Neutrophil (primary cell): ENCODE measurements around the gene LRCH1.

Source experiments
- H3K27ac ChIP-seq: fragments of 200-600 bp; sonication (generic); 2 replicates; pipeline ENCODE4 v1.5.1; 2016; ENCODE audit warnings: mild to moderate bottlenecking, moderate library complexity
- H3K27me3 ChIP-seq: fragments of 200-600 bp; sonication (generic); 2 replicates; pipeline ENCODE4 v1.6.0; 2016; ENCODE audit warnings: mild to moderate bottlenecking
- H3K36me3 ChIP-seq: fragments of 200-600 bp; sonication (generic); 2 replicates; pipeline ENCODE4 v1.5.1; 2017
- H3K4me1 ChIP-seq, 2 experiments: fragments of 200-600 bp in 1 of 2; sonication (generic) in 1 of 2; 1 replicate in 1 of 2; 2 replicates in 1 of 2; pipeline versions ENCODE4 v1.5.1 to v1.6.1; 2013 to 2016; ENCODE audit warnings: low read depth in 1 of 2, low read length in 1 of 2, mild to moderate bottlenecking in 1 of 2, moderate library complexity in 1 of 2; ENCODE audit not compliant: control insufficient read depth in 1 of 2, insufficient read depth in 1 of 2
- H3K4me3 ChIP-seq, 2 experiments: fragments of 200-600 bp in 1 of 2; sonication (generic) in 1 of 2; 1 replicate in 1 of 2; 2 replicates in 1 of 2; pipeline ENCODE4 v1.5.1; 2013 to 2016; ENCODE audit warnings: low read depth in 1 of 2, low read length in 1 of 2, mild to moderate bottlenecking in 1 of 2, moderate library complexity in 1 of 2
- H3K9me3 ChIP-seq: fragments of 200-600 bp; sonication (generic); 2 replicates; pipeline ENCODE4 v1.5.1; 2016
- CTCF ChIP-seq: fragments of 200-600 bp; sonication (generic); IDR thresholded peaks from 2 replicates; pipeline ENCODE4 v1.5.1; 2016; ENCODE audit warnings: antibody characterized with exemption

LRCH1 gene

DNA sequence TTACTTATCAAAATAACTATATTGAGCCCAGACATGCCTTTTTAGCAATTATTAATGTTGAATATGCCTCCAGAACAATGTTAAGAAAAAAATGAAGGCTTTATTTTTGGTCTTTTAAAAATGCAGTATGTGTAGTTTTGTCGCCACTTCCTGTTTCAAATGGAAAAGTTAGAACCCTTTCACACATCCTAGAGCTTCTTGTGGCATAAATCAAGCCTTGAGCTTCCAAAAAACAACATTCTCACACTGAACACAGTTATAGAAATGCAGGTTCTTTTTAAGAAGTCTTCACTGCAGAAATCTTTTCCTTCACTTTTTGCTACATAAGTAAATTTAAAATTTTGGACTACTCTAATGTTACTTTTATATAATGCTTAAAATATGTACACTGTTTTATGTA lies 135.3 kb downstream of the LRCH1 start:
- Histone ChIP-seq H3K36me3 (peaks cover 6% of the 10 kb centered on the region), H3K27me3 (no peaks in the 10 kb centered on the region), H3K9me3 (no peaks in the 10 kb centered on the region), H3K4me1 (peaks cover 8 to 9% of the 10 kb centered on the region in 2 experiments), H3K27ac (no peak overlapping the region), H3K4me3 (no peak overlapping the region)
- TF ChIP-seq CTCF, result no peak

- no peak overlapping the region for H3K27ac ChIP-seq
- no peaks in the 10 kb centered on the region for H3K27me3 ChIP-seq
- H3K4me3 ChIP-seq, result no peak overlapping the region
- peaks cover 52% of the 10 kb centered on the region for H3K36me3 ChIP-seq
- no peaks in the 10 kb centered on the region for H3K9me3 ChIP-seq
- no peaks in the 10 kb centered on the region for H3K4me1 ChIP-seq
- TF ChIP-seq CTCF, result no peak
Observed at GRCh38 chr13:46698014-46698413, 145.0 kb downstream of the LRCH1 start.

GRCh38 chr13:46698910-46699460 lies 146.0 kb downstream of the LRCH1 start:
- H3K4me3 ChIP-seq, result no peak overlapping the region
- H3K4me1 ChIP-seq, result no peaks in the 10 kb centered on the region
- H3K9me3 ChIP-seq, result no peaks in the 10 kb centered on the region
- H3K36me3 ChIP-seq, result peaks cover 52% of the 10 kb centered on the region
- H3K27me3 ChIP-seq, result no peaks in the 10 kb centered on the region
- no peak for TF ChIP-seq CTCF
- no peak overlapping the region for H3K27ac ChIP-seq

DNA sequence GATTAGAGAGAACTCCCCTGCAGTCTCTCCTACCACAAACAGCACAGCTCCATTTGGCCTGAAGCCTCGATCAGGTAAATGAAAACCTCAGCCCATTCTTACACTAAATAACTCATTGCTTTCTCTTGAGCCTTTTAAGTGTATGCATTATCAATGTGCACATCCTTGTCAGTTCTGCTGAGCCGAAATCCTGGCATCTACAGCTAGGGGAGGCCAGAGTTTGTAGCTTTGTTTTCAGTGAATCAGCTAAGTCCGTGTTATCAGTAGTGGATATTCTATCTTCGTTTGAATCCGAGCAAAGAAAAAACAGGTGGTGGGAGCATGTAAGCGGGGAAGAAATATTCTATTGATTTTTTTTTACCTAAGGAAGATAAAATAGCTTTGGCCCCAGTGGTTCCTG lies 159.6 kb downstream of the LRCH1 start:
- Histone ChIP-seq H3K4me1 (no peaks in the 10 kb centered on the region), H3K27ac (no peak overlapping the region), H3K36me3 (peaks cover 15% of the 10 kb centered on the region), H3K4me3 (no peak overlapping the region), H3K27me3 (no peaks in the 10 kb centered on the region), H3K9me3 (no peaks in the 10 kb centered on the region)
- TF ChIP-seq CTCF, result no peak

DNA sequence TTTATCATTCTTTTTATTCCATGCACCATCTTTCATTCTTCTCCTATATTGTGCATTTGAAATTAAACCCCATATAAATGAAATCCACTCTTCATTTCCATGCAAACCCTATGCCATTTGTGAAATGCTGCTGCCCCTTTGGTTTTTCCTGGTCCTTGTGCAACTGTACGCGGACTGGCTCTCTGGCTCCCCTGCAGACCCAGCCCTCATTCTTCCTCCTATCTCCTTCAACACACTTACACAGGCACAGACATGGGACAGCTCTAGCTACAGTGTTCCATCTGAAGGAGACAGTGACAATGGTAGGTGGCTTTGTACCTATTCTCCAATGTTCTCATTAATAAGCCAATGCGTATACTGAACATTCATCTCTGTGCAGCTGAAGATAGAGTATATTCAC lies 162.4 kb downstream of the LRCH1 start:
- H3K4me3 ChIP-seq, result no peak overlapping the region

More for the DNA sequence above, 162.4 kb downstream of the LRCH1 start:
- H3K36me3 ChIP-seq, result peaks cover 15% of the 10 kb centered on the region
- H3K9me3 ChIP-seq, result no peaks in the 10 kb centered on the region
- no peaks in the 10 kb centered on the region for H3K27me3 ChIP-seq
- no peak for TF ChIP-seq CTCF
- H3K4me1 ChIP-seq, result no peaks in the 10 kb centered on the region
- no peak overlapping the region for H3K27ac ChIP-seq
